ENCODE data around the gene CHST11.

Gene CHST11

GRCh38 chr12:104484079-104484478 lies 27.3 kb downstream of the CHST11 start:
- no peak for DNase-seq

- peak; percentile 33 for DNase-seq
These were observed 29.1 kb downstream of the CHST11 start for GRCh38 chr12:104485651-104486362.

GRCh38 chr12:104486363-104486750 lies 29.6 kb downstream of the CHST11 start:
- no peak for DNase-seq

GRCh38 chr12:104486943-104487819 lies 30.4 kb downstream of the CHST11 start:
- DNase-seq = no peak

GRCh38 chr12:104488374-104488773 lies 31.6 kb downstream of the CHST11 start:
- no peak for DNase-seq

GRCh38 chr12:104490186-104490585 lies 33.4 kb downstream of the CHST11 start:
- no peak for DNase-seq

- no peak for DNase-seq
These were observed 34.1 kb downstream of the CHST11 start for GRCh38 chr12:104490850-104491249.

GRCh38 chr12:104493496-104493895 lies 36.7 kb downstream of the CHST11 start:
- DNase-seq = no peak

GRCh38 chr12:104494137-104494792 lies 37.5 kb downstream of the CHST11 start:
- peak; percentile 15 for DNase-seq

GRCh38 chr12:104494793-104495158 lies 38.0 kb downstream of the CHST11 start:
- no peak for DNase-seq

- DNase-seq = no peak
These were observed 39.0 kb downstream of the CHST11 start for GRCh38 chr12:104495786-104496185.

GRCh38 chr12:104496336-104496735 lies 39.6 kb downstream of the CHST11 start:
- no peak for DNase-seq

- DNase-seq = peak; percentile 24
These were observed 41.6 kb downstream of the CHST11 start for GRCh38 chr12:104498211-104498801.

- no peak for DNase-seq
These were observed 43.1 kb downstream of the CHST11 start for GRCh38 chr12:104499668-104500332.

- DNase-seq = no peak
These were observed 44.4 kb downstream of the CHST11 start for GRCh38 chr12:104501115-104501514.

- no peak for DNase-seq
These were observed 44.9 kb downstream of the CHST11 start for GRCh38 chr12:104501660-104502059.

GRCh38 chr12:104502217-104502616 lies 45.5 kb downstream of the CHST11 start:
- DNase-seq = no peak

- no peak for DNase-seq
These were observed 45.9 kb downstream of the CHST11 start for GRCh38 chr12:104502638-104503037.

- DNase-seq = no peak
These were observed 46.4 kb downstream of the CHST11 start for GRCh38 chr12:104503191-104503590.

GRCh38 chr12:104504146-104504545 lies 47.4 kb downstream of the CHST11 start:
- DNase-seq = no peak

GRCh38 chr12:104505095-104505818 lies 48.5 kb downstream of the CHST11 start:
- no peak for DNase-seq
